B cell (primary cell): ENCODE results near the gene PDE6A.

Experiments used
- EZH2 ChIP-seq: IDR thresholded peaks from 2 replicates; pipeline ENCODE4 v1.6.1; 2012; ENCODE audit warnings: borderline replicate concordance, low read depth, mild to moderate bottlenecking, moderate library complexity, low read length; ENCODE audit not compliant: insufficient read depth, poor library complexity, severe bottlenecking
- TF ChIP-seq, protein P1 (sequence below): fragments of 200-600 bp; IDR thresholded peaks from one replicate; pipeline ENCODE4 v1.8.0; 2022; ENCODE audit warnings: antibody characterized with exemption, mild to moderate bottlenecking

DNA sequence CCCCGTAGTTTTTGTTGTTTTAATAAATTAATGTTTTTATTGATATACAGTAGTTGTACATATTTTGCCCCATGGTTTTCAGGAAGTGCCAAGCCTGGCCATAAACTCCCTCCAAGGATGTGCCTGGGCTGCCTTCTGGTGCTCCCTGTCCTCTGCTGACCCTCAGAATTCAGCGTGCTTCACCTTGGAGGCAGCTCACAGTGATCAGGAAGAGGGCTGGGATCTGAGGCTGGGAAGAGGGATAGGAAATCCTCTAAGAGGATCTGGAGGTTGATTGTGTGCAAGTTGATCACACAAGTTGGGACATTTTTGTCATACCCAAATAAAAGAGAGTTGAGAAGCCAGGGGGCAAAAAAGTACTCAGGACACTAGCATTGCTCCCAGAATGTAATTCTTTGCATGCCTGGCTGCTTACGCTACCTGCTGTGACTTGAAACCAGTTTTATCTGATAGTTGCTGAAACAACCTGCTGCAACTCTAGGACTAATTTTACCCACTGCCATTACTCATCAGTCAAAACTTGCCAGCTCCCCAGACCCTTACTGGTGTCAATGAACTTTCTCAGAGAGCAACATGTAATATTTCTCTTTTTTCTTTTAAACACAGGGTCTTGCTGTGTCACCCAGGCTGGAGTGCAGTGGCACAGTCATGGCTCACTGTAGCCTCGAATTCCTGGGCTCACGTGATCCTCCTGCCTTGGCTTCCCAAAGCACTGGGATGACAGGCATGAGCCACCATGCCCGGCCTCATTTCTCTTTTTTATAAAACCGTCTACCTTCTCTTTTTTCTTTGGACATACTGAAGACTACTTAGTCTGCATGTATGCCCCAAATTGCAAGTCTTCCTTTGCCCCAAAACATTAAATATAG is 29.0 kb downstream of the PDE6A start:
- TF ChIP-seq, protein P1, sequence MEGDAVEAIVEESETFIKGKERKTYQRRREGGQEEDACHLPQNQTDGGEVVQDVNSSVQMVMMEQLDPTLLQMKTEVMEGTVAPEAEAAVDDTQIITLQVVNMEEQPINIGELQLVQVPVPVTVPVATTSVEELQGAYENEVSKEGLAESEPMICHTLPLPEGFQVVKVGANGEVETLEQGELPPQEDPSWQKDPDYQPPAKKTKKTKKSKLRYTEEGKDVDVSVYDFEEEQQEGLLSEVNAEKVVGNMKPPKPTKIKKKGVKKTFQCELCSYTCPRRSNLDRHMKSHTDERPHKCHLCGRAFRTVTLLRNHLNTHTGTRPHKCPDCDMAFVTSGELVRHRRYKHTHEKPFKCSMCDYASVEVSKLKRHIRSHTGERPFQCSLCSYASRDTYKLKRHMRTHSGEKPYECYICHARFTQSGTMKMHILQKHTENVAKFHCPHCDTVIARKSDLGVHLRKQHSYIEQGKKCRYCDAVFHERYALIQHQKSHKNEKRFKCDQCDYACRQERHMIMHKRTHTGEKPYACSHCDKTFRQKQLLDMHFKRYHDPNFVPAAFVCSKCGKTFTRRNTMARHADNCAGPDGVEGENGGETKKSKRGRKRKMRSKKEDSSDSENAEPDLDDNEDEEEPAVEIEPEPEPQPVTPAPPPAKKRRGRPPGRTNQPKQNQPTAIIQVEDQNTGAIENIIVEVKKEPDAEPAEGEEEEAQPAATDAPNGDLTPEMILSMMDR = no peak
- no peak for TF ChIP-seq EZH2
